ENCODE data around the gene HAUS3.

The HAUS3 gene

DNA sequence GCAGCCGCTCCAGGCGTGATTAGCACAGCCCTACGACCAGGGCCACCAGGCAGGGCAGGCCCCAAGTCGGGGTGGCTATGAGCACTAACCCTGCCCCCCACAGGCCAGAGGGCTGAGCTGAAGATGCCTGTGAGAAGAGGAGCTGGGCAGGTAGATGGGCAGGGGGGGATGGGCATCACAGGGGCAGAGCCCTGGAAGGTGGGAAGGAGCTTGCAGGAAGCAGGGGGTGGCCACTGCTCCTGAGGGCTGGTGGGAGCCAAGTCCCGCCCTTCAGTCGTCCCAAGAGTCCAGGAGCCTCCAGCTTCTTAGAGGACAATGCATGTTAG is 27.2 kb upstream of the HAUS3 start:
- Histone ChIP-seq H3K36me3 (no peaks in the 10 kb centered on the region), H3K4me3 (ENCODE audit: low read depth, low read length) (no peak overlapping the region), H3K9me3 (ENCODE audit: severe bottlenecking) (no peaks in the 10 kb centered on the region), H3K27me3 (ENCODE audit: insufficient read depth, low read depth, severe bottlenecking) (no peaks in the 10 kb centered on the region), H3K27ac (no peak overlapping the region)
- TF ChIP-seq, protein P1, sequence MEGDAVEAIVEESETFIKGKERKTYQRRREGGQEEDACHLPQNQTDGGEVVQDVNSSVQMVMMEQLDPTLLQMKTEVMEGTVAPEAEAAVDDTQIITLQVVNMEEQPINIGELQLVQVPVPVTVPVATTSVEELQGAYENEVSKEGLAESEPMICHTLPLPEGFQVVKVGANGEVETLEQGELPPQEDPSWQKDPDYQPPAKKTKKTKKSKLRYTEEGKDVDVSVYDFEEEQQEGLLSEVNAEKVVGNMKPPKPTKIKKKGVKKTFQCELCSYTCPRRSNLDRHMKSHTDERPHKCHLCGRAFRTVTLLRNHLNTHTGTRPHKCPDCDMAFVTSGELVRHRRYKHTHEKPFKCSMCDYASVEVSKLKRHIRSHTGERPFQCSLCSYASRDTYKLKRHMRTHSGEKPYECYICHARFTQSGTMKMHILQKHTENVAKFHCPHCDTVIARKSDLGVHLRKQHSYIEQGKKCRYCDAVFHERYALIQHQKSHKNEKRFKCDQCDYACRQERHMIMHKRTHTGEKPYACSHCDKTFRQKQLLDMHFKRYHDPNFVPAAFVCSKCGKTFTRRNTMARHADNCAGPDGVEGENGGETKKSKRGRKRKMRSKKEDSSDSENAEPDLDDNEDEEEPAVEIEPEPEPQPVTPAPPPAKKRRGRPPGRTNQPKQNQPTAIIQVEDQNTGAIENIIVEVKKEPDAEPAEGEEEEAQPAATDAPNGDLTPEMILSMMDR (IDR thresholded peaks at IDR 0.05; ENCODE audit: low read depth, low read length): no peak
- no peak for DNase-seq

- no peak for DNase-seq
- Histone ChIP-seq H3K36me3 (no peaks in the 10 kb centered on the region), H3K27me3 (ENCODE audit: insufficient read depth, low read depth, severe bottlenecking) (no peaks in the 10 kb centered on the region), H3K27ac (no peak overlapping the region), H3K4me3 (ENCODE audit: low read depth, low read length) (no peak overlapping the region), H3K9me3 (ENCODE audit: severe bottlenecking) (no peaks in the 10 kb centered on the region)
- TF ChIP-seq, protein P1 (IDR thresholded peaks at IDR 0.05; ENCODE audit: low read depth, low read length): no peak
Observed at GRCh38 chr4:2268357-2269205, 26.7 kb upstream of the HAUS3 start.

DNA sequence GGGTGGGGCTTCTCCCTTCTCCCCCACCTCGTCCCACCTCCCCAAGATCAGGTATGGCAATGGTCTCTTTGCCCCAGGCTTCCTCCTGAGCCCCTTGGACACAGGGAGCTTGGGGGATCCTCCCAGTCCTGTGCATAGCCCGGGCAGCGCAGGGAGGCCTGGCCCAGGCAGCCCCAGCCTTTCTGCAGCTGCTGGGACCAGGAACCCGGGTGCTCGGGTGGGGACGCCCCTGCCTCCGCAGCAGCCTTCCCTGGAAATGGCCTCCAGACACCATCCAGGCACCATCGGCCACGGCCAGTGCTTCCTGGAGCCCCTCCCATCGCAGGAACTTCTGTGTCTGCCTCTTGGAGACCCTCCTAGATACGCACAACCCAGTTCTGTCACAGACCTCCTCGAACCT is 25.9 kb upstream of the HAUS3 start:
- no peak for DNase-seq

DNA sequence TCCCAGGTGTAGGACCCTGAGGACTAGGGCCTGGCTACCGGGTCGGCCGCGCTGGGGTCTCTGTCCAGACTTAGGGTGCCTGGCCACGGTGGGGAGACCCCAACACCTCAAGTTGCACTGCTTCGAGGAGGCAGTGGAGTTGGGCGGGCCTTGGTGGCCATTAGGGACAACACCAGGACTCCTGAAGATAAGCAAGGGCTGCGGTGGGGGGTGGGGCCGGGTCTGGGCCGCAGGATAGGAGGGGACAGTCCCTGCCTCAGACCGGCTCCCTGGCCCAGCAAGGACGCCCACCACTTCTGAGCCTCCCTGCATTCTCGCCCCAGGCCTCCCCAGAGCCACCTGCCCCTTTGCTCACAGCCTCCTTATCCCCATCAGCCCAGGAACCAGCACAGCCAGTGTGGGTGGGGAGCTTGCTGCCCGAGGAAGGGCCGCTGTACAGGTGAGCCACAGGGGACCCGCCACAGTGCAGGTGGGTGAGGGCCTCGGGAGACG is 25.4 kb upstream of the HAUS3 start:
- Histone ChIP-seq H3K27me3 (ENCODE audit: insufficient read depth, low read depth, severe bottlenecking) (no peaks in the 10 kb centered on the region), H3K27ac (no peak overlapping the region), H3K4me3 (ENCODE audit: low read depth, low read length) (no peak overlapping the region), H3K36me3 (no peaks in the 10 kb centered on the region), H3K9me3 (ENCODE audit: severe bottlenecking) (no peaks in the 10 kb centered on the region)
- DNase-seq: no peak
- TF ChIP-seq, protein P1 (IDR thresholded peaks at IDR 0.05; ENCODE audit: low read depth, low read length): no peak

More for the DNA sequence above, 25.9 kb upstream of the HAUS3 start:
- no peaks in the 10 kb centered on the region for H3K9me3 ChIP-seq (ENCODE audit: severe bottlenecking)
- H3K36me3 ChIP-seq: no peaks in the 10 kb centered on the region
- H3K27me3 ChIP-seq (ENCODE audit: insufficient read depth, low read depth, severe bottlenecking): no peaks in the 10 kb centered on the region
- TF ChIP-seq, protein P1 (IDR thresholded peaks at IDR 0.05; ENCODE audit: low read depth, low read length): no peak
- H3K27ac ChIP-seq: no peak overlapping the region
- no peak overlapping the region for H3K4me3 ChIP-seq (ENCODE audit: low read depth, low read length)

DNA sequence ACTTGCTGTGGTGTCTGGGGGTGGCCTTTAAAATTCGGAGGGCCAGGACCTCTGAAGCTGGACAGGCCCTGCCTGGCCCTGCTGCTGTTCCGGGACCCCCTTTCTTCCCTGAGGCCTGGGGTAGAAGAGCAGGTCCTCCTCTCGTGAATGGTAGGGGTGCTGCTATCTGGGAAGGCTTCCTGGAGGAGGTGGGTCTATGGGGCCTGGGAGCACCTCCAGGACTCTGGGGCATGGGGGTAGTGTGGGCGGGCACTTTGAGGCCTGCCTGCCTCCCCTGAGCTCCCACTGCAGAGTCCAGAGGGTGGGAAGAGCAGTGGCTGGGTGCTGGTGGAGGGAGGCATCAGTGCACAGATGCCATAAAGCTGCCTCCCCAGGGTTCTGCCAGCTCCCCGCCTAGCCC is 24.9 kb upstream of the HAUS3 start:
- H3K36me3 ChIP-seq: no peaks in the 10 kb centered on the region
- TF ChIP-seq, protein P1 (IDR thresholded peaks at IDR 0.05; ENCODE audit: low read depth, low read length): no peak
- no peak overlapping the region for H3K4me3 ChIP-seq (ENCODE audit: low read depth, low read length)
- no peak overlapping the region for H3K27ac ChIP-seq
- no peaks in the 10 kb centered on the region for H3K27me3 ChIP-seq (ENCODE audit: insufficient read depth, low read depth, severe bottlenecking)
- no peaks in the 10 kb centered on the region for H3K9me3 ChIP-seq (ENCODE audit: severe bottlenecking)
- no peak for DNase-seq

GRCh38 chr4:2266181-2266580 is 24.3 kb upstream of the HAUS3 start:
- Histone ChIP-seq H3K27me3 (ENCODE audit: insufficient read depth, low read depth, severe bottlenecking) (no peaks in the 10 kb centered on the region), H3K4me3 (ENCODE audit: low read depth, low read length) (no peak overlapping the region), H3K9me3 (ENCODE audit: severe bottlenecking) (no peaks in the 10 kb centered on the region), H3K27ac (no peak overlapping the region), H3K36me3 (no peaks in the 10 kb centered on the region)
- TF ChIP-seq, protein P1 (IDR thresholded peaks at IDR 0.05; ENCODE audit: low read depth, low read length): no peak
- no peak for DNase-seq
